GM18499 (cell line): ENCODE data around the gene ATP8B3.
A peak's percentile ranks its signal among the peaks of the same experiment; 100 is the strongest.

Experiments
- ATAC-seq: cut with Tn5 transposase; IDR thresholded peaks from one replicate; pipeline ENCODE4 v1.9.1; 2021; ENCODE audit warnings: moderate number of reproducible peaks; ENCODE audit not compliant: insufficient read depth, unreplicated experiment

Gene ATP8B3

DNA sequence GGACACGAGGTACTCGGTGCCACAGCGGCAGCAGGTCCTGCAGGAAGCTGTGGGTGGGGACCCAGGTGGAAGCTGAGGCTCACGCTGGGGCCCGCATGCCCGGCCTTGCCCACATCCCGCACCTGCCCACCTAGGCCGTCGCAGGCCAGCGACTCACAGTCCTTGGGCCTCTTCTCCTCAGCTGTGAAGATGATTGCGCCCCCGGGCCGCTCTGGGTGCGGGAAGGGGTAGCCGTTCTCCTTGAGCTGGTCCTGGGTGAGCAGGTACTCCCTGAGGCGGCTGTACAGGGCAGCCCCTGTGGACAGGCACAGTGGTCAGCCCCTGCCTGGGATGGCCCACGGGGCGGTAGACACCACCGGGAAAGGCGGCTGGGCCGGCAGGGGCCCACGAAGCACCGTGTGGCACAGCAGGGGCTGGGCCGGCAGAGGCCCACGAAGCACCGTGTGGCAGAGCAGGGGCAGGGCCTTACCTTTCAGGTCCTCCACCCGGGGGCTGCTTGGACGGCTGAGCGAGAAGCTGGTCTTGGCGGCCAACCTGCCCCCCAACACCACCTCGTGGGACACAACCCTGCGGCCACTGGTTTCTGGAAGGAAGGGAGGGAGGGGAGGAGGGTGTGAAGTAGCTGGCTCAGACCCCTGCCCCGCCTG, 6.6 kb upstream of the ATP8B3 start:
- ATAC-seq, result no peak

DNA sequence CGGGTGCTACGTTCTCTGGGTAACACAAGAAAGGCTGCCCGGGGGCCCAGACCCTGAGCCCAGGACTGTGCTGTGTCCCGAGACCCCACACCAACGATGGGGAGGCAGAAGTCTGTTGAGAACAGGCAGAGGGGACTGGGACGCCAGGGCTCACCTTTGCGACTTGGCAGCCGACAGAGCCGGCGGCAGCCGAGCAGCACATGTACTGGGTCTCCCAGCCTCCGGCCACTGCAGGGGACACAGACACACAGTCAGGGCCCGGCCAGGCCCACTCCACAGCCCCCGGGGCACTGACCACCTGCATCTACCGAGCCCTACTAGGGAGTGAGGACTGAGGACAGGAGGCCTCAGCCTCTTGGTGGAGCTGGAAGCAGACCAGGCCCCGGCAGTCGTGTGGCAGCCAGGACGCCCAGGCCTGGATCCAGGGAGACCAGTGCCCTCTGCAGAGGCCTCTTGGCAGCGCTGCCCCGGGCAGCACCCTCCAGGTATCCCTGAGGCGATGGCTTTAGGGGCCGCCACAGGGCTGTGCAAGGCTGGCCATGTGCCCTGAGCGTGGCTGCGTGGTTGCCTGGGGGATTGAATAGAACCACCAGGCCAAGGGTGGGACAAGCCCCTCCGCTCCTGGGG, 5.6 kb upstream of the ATP8B3 start:
- ATAC-seq, result no peak

DNA sequence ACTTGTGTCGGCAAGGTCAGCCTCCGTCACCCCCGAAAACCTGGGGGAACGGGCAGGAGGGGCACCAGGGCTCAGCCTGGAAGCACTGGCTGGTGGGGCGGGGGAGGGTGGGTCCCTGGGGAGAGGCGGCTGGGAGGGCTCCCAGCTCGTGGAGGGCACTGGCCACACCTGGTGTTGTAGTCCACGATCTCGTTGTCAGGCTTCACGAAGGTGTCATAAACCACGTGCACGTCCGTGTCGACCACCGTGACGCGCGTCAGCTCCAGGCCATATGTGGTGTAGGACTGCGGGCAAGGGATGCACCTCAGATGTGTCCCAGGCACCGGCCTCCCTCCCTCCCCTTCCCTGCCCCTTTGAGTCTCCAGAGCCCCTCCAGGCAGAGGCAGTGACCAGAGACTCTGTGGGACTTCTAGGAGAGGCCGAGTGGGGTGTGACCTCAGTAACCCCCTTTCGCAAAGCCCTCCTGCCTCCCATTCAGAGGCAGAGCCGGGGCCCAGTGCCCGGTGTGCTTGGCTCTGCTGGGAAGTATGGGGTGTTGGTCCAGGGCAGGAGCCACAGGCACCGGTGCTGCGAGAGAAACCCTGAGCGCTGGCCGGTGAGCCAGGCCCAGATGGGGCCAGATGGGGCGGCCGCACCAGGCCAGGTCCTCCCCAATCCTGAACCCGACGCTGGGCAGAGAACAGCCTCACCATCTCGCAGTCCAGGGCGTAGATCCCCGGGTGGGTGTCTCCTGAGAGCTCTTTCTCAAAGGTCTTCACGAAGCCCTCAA, 4.6 kb upstream of the ATP8B3 start:
- no peak for ATAC-seq

DNA sequence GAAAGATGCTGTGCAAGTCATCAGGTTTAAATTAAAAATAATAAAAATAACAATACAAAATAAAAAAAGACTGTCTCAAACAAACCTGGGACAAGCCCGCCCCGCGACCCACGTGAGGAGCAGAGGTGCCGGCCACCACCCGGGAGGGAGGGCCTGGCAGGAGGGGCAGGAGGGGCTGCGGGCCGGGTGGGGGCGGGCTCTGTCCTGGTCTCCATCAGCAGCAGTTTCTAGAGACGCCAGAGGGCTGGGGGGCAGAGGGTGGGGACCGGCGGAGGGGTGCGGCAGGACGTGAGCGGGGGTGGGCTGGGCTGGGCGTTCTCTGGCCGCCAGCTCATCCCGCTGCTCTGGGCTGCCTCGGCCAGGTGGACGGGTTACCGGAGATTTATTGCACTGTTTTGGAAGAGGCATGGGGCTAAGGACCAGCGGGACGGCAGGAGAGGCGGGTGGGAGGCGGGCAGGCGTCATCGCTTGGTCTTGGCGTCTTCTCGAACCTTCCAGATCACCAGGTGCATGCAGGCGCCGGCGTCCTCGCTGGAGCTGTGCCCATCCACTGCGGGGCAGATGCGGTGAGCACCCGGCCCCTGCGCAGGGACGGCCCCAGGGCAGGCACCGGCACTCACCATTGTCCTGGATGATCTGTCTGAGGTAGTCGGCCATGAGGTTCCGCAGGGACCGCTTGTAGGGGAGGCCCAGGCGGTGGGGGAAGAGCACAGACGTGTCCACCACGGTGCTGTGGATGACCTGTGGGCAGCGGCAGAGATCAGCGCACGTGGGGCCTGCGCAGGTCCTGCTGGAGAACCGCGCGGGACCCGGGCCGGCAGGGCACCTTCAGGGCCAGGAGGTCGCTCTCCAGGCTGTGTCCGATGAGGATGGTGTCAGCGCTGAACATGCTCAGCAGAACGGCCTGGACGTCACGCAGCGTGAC, 3.8 kb upstream of the ATP8B3 start:
- ATAC-seq, result no peak

DNA sequence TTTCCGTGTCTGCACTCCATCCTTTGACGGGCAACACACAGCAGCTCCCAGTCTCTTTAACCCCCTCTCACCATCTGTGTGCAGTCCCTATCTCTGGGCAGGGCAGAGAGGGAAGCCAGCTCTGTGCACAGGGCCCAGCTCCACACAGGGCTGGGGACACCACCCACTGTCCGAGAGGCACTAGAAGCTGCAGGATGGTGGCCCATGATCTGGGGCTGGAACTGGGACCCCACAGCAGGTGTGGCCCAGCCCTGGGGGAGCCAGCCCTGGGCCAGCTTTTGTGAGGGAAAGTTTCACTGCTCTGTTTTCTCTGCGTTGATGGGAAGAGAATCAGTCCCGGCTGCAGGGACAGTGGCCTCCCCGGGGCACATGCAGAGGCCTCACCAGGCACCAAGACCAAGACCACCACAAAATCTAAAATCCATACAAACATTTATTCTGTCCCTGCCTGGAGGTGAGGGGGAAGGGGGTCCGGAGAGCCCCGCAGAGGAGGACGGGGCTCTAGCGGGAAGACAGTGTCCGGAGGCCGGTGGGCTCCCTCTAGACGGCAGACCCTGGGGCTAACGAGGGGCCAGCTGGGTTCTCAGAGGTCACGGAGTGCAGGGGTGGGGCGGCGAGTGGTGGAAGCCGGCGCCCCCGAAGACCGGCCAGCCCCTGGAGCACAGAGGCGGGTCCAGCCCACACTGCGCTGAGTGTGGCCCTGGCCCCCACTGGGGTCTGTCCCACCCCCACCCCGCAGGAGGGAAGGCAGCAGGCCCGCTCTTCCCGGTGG, 2.9 kb upstream of the ATP8B3 start:
- no peak for ATAC-seq

DNA sequence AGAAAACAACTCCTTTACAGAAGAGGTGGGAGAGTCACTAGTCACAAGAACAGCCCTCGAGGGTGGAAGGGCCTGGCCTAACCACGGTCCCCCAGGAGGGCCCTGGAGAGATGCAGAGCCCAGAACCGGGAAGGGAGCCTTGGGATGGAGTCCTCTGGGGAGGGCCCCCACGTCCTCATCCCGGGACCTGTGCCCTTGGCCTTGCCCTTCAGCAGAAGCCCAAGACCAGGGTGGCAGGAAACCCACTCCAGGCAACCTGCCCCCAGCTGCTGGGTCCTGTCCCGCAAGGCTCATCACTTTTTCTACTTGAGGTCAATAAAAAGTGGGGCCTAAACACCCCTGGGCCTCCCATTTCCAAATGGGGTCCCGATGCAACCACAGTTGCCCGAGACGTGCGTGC, 2.3 kb upstream of the ATP8B3 start:
- ATAC-seq, result no peak

DNA sequence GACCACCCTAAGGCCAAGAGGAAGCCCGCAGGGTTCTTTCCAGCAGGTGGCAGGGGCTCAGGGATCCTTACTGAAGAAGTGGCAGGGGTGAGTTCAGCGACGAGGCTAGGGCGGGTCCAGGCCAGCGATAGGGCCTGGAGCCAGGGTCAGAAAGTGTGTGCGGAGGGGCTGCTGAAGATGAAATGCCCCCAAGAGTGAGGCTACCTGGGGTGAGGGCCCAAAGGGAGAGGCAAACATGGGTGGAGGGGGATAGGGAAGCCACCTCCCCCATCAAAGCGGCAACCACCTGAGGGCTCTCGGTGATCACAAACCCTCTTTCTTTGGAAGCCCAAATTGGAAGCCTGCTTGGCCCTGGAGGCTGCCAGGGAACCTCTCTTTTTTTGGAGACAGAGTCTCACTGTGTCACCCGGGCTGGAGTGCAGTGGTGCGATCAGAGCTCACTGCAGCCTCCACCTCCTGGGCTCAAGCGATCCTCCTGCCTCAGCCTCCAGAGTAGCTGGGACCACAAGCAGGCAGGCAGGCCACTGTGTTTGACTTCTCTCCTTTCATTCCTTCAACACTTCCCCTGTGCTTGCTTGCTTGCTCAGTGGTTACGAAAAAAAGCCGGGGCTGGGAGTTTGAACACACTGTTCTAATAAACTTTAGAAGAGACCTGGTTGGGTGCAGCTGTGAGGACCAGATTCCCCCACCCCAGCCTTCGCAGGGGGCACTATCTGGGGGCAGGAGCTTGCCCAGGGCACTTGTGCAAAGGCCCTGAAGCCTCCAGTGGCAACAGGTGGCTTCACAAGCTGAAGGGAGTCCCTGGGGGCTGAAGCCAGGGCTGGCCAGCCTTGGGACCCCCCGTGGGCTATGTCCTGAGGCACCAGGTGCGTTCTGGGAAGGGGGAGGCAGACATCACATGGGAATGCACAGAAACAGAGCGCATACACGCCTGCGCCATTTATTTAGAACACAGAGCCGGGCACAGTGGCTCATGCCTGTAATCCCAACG, 1.4 kb upstream of the ATP8B3 start:
- no peak for ATAC-seq

DNA sequence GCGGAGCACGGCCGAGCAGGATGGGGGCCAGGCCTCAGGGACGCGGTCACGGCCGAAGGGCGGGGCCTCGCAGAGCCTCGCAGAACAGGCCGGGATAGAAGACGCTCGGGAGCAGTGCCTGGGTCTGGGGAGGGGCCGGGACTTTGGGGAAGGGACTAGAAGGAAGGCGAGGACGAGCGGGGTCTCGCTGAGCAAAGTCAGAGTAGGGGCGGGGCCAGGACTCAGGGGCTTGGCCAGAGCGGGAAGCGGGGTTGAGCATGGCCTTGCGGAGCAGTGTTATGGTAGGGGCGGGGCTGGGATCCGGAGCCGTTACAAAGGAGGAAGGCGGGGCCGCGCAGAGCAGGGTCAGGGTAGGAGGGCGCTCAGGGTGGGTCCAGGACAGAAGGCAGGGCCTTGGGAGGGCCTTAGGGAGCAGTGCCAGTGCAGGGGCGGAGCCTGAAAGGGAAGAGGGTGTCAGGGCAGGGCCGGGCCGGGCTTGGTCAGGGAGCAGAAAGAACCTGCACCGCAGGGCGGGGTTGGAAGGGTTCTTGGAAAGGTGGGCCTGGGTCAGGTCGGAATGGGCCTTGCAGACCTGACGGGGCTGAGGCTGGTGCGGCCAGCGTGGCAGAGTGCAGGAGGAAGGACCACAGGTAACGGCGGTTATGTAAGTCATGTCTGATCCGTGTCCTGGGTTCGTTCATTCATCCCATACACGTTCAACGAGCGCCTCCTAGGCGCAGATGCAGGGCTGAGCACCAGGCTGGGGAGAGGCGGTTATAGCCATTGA, 533 bp upstream of the ATP8B3 start:
- ATAC-seq, result peak; percentile 36

DNA sequence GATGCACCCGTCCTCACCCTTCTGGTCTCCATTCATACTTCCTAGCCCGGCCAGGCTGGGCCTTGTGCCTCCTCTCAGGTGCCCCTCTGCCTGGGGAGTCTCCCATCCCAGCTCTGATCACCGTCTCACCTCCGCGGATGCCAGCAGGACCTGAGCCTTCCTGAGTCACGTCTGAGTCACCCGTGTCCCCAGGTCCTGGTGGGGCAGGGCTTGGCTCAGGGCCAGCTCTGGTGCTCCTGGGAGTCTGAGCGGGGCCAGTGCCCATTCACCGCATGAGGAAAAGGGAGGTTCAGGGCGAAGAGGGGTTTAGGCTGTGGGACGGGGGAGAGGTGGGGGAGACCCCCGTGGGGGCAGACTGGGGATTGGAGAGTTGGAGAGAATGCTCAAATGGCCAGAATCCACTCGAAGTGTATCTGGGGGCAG, 593 bp downstream of the ATP8B3 start:
- no peak for ATAC-seq

DNA sequence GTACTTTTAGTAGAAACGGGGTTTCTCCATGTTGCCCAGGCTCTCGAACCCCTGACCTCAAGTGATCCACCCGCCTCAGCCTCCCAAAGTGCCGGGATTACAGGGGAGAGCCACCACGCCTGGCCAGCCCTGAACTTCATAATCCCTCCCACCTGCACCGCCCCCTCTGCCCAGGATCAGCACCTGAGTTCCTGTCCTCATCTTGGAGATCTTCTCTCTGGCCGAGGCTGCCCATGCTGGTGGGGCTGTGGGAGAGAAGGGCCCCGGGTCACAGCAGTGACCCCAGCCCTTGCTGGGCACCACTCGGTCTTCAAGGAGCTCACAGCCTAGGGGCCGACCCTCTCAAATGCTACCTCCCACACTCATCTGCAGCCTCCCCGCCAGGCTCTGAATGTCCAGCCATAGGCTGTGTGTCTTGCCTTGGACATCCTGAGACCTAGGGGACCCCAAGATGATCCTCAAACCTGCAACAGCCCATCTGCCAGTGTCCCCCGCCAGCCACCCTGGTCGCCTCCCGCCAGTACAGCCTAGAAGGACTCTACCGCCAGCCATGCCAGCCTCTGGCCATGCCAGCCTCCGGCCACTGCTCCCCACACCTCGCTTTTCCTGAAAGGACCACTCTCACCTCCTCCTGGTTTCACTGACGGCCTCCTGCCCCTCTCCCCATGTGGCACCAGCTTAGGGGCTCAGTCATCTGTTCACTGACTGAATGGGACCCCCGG, 1.5 kb downstream of the ATP8B3 start:
- no peak for ATAC-seq

DNA sequence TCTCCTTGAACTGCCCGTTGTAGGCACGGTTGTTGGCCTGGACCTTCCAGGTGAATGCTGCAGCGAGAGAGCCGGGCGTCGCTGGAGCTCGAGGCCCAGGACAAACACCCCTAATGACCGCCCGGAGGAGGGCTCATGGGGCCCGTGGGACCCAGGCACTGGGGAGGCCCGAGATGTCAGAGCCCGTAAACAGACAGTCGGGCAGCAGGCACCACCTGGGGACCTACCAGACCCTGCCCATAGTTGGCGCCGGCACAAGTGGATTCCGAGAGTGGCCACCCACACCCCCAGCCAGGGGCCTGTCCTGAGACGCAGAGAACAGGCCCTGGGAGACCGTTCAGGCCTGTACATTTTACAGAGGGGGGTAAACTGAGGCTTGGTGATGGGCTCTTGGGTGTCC, 2.4 kb downstream of the ATP8B3 start:
- no peak for ATAC-seq

DNA sequence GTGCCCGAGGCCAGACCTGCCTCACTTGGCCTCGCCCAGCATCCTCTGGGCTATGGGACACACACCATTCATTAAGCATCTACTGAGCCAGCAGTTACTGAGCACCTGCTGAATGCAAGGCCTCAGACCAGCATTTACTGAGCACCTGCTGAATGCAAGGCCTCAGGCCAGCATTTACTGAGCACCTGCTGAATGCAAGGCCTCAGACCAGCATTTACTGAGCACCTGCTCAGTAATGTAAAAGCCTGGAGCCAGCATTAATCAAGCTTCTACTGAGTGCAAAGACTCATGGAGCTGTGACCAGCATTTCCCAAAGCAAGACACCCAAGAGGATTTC, 3.7 kb downstream of the ATP8B3 start:
- no peak for ATAC-seq

DNA sequence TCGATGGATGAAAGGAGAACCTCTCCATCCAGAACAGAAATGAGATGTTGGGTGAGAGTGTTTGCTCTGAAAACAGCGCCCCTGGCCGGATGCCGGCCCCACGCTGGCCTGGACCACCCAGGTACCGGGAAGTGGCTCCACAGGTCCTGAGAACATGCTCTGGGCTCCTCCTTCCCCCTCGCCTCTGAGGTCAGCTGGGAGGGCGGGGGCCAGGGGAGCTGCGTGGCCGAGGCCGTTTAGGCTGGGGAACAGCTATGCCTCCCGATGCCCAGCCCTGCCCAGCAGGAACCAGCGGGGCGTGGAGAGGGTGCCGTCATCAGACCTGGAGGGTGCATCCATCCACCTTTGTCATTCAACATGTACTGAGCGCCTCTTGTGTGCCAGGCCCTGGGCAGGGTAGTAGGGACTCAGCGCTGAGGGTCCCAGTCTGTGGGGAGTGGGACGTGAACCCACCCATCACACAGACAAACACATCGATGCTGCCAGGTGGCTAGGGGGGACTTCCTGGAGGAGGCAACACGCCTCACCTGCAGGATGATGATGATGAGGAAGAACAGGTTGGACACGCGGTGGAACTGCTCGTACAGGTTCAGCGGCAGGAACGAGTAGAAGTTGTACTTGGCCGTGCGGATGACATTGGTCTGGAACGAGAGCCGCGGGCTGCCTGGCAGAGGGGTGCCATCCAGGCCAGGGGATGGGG, 4.2 kb downstream of the ATP8B3 start:
- no peak for ATAC-seq

DNA sequence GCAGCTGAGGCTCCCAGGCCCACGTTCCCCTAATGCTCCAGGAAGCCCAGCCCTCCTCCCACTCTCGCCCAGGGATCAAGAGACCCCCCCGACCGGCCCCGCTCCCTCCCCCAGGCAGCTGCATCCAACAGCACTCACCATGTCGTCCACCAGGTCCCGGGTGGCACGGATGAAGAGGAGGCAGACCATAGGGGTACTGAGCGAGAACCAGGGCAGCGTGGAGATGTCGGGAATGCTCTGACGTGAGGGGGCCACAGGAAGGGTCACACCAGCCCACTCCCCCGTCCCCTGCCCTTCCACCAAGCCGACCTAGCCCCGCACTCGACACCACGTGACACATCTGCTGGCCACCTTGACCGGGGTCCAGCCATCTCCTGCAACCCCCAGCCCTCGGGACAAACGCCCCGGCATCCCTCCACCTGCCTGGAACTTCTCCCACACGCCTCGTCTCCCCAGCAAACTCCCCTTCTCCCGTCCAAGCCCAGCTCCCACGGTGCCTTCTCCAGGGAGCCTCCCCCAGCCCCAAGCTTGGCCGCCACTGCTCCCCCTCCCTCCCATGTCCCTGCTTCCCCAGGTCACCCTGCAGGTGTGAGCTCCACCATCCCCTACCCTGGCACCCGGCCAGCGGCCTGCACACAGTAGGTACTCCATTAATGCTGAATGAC, 4.9 kb downstream of the ATP8B3 start:
- no peak for ATAC-seq

DNA sequence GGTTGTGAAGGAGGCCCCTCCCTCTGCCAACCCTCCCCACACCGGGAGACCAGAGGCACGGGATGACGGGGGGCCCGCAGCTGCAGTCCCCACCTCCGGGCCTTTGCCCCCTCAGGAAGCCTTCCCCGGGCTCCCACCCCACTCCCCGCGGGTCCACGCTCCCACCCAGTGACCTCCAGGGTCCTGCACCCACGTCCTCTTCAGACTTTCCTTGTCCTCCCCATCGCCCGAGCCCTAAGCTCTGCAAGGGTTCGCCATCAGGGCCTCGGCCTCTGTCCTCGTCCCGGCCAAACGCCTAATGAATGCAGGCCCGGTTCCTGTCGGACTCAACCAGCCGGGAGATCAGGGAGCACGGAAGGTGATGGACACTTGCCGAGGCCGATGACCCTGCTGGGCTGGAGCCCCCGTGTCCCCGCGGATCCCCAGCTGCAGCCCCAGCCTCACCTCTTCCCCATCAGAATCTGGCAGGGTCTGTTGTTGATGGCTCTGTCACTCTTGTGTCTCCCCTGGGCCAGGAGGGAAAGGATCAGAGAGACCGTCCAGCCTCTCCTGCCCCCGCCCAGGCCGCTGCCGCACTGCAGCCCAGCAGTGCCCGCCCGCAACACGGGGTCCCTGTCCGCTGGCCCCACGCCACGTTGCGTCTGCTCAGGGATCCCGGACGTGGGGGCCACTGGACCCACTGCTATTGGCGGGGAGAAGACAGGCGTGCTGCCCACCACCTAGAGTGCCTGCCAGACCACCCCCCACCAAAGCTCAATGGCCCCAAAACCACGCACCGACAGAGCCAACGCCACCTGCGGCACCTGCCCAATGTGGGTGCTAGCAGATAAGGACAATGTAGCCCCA, 5.7 kb downstream of the ATP8B3 start:
- no peak for ATAC-seq
